ENCODE measurements around the gene PADI1. TPM values are rescaled to one million over a fixed set of nuclear protein-coding genes. Genes with fewer than 3 reads are reported as not detected.

The PADI1 gene
- total RNA-seq, 1 donor from 2014 or later = not detected

DNA sequence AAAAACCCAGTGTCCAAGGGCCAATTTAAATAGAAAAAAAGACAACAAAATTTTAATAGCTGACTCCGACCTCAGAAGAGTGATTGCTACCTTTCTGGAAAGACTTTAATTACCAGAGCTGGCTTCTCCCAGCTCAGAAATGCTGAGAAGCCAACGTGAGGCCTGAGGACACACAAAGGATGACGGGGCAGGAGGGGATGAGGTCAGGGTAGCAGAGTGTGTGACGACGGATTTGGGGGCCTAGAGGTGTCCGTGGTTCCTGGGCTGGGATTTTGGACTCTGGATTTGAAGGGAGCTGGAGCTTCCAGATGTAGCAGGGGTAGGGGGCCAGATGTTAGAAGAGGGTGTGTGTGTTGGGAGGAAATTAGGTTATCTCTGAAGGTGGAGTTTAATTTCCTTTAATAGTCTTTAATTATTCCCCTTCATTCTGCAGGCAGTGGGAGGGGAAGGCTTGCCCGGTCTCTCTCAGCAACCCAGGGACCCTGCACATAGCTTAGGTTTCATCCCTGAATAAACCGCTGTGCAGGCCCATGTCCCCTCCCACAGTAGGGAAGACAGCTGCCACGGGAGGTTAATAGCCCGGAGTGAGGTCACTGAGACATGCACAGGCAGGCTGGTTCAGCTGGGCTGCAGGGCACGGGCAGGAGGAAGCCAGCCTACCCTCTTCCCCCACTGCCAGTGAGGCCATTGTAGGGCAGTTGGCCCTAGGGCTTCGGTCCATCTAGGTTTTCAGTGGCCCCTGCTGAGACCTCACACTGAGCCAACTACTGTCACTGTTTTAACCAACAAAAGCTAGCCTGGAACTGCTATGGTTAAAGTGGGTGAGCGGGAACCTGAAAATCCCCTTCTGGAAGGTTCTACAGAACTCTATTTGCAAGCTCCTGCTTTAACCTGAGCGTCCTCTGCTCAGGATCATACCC, 40.2 kb downstream of the PADI1 start:
- DNase-seq = no peak

DNA sequence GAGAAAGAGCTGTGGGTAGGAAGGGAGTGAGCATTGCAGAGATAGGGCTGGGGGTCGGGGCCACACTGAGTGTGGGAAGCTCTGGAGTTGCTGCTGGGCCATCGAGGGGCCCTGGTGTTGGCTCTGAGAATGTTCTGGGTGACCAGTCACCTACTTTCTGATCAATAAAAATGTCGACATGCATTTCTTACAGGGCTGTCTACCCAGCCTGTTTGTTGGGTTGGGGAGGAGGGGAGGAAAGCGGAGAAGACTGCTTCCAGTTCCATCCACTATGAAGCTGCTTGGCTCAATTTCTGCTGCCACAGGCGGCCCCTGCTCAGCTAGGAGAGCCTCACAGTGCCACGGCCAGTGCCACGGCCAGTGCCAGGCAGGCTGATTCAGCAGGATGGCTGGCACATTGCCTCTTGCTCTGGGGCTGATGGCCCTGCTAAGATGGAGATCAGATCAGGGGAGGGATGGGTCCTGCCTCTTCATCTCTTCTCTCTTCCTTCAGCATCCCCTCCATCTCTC, 40.9 kb downstream of the PADI1 start:
- no peak for DNase-seq

DNA sequence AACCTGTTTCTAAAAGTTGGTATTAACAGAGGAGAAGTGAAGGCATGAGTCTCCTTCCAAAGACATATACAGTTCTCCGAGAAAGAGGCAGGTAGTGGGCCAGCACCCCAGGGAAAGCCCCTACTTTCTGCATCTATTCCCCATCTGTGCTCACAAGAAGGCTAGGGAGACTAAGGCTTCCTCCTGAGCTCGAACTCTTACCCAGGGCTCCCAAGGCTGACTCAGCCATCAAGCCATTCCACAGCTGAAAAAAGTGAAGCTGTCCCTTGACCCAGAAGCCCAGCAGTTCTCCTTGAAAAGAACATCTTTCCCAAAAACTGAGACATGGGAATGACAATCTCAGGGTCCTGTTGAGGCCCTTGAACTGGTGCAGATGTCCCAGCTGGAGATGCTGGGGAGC, 42.0 kb downstream of the PADI1 start:
- DNase-seq = no peak

DNA sequence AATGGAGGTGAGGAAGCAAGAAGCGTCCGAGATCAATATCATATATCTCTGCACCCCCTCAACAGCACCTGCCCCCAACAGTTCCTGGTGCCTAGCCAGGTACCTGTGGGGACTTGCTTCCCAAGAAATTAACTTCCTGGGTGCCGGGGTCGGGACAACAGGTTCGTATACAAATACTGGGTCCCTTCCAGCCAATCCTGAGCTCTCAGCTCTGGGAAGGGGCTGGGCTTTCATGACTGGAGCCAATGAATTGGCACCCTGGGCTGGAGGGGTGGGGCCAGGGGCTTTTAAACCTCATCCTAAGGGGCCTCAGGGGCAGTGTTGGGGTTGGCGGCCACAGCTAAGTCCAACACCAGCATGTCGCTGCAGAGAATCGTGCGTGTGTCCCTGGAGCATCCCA, 43.9 kb downstream of the PADI1 start, which contains the start of gene PADI3:
Gene PADI3, plus strand, starts transcription at position 318 of the 400 bp plus-strand sequence. Its CDS starts 40 bp downstream, at position 358.
- no peak for DNase-seq

DNA sequence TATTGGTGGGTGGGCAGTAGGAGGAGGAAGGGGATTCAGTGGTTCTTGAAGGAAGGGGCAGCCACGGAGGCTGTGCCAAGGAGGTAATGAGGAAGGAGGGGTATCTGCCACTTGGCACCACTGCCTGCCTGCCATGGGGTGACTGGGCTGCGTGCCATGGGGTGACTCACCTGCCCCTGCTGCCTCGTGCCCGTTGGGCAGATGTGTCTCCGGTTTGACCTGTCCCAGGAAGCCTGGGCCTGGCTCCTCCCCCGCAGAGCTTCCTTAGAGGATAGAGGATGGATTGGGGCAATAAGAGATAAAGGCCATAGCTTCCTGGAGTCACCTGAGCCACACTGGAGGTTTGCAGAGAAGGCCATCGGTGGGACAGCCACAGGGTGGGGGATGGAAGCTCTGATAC, 45.7 kb downstream of the PADI1 start:
- DNase-seq = no peak

DNA sequence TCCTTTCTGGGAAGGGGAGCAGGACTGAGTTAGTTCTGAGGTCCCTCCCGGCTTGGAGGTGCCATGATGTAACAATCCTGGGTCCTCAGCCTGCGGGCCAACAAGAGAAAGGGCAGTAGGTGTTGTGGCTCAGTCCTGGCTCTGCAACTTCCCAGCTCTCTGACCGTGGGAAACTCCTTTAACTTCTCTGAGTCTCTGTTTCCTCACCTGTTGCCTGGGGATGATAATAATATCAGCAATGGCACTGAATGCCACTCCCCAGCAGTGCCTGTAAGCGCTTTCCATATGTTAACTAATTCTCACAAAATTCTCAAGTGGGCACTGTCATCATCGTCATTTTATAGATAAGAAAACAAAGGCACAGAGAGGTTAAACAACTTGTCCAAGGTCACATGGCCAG, 46.3 kb downstream of the PADI1 start:
- no peak for DNase-seq

DNA sequence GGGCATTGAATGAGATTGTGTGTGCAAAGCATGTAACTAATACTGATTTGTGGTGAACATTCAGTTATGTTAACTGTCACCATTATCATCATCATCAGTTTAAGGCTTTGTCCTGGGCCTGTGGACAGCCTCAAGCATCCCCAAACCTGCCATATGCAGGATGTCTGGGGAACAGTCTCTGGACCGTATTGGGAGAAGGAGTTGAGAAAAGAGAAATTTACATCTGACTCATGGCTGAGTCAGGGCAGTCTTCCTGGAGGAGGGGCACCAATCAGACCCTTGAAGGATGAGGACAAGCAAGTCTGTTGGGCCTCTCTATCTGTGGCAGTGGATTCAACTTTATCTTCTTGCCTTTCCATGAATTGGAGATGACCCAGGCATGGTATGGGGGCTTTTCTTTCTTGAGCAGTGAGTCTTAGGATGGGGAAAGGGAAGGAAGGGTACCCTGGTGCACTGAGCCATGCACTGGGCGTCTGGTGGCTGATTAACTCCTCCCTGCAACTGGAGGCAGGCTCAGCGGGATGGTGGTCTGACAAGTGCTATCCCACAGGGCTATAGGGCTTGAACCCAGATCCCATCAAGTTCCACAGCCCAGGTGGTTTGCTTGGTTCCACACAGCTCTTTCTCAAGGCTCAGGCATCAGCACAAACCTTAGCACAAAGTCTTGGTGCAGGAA, 46.9 kb downstream of the PADI1 start:
- DNase-seq = no peak

DNA sequence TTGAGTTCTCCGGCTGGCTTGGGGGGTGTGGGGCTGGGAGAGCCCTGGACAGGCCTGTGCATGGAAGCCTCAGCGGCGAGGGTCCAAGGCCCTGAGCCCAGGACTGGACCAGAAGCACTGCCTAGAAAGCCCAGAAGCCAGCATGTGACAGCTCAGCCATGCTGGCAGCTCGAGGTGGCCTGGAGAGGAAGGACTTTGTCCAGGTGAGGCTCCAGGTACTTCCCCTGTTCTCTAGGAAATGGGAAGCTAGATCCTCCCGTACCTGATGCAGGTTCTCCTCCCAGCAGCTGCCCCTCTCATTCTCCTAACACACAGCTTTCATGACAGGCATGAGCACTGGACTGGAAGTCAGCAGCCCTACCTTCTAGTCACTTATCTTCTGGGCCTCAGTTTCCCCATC, 50.4 kb downstream of the PADI1 start:
- no peak for DNase-seq

DNA sequence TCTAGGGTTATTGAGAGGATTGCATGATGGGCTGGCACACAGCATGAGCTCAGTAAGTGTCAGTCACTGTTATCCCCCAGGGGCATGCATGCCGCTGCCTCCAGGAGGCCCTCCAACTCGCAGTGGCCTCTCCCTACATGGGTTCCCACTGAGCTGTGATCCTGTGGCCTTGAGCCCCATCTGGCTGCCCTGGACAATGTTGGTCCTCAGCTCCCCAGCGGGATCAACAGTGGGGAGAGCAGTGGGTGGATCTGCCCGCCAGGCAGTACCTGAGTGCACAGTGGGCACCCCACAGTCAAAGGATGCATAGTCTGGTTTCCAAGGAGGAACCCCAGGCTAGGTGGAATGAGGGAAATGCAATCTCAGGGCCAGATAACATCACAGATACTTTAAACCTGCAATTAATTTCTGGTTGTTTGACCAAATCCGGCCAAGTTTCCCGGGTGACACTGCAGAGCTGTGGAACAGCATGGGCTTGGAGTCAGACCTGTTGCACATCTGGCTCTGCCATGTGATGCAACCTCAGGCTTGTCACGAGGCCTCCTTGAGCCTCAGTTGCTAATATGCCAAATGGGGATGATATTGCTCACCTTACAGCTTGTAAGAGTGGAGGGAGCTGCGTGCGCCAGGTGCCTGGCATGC, 53.3 kb downstream of the PADI1 start:
- no peak for DNase-seq

DNA sequence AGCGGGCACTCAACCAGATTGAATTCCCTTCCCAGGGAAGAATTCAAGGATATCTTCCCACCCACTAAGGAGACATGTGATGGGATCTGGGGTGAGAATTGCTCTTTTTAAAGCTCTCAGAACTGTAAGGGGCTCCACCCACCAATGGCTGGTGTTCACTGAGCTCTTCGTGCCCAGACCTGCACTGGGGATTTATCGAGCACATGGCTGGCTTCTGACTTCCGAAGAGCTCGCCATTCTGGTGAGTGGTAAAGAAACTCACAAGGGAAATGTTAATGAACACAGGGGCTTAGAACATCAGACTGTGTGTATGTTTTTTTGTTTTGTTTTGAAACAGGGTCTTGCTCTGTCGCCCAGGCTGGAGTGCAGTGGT, 53.8 kb downstream of the PADI1 start:
- no peak for DNase-seq

DNA sequence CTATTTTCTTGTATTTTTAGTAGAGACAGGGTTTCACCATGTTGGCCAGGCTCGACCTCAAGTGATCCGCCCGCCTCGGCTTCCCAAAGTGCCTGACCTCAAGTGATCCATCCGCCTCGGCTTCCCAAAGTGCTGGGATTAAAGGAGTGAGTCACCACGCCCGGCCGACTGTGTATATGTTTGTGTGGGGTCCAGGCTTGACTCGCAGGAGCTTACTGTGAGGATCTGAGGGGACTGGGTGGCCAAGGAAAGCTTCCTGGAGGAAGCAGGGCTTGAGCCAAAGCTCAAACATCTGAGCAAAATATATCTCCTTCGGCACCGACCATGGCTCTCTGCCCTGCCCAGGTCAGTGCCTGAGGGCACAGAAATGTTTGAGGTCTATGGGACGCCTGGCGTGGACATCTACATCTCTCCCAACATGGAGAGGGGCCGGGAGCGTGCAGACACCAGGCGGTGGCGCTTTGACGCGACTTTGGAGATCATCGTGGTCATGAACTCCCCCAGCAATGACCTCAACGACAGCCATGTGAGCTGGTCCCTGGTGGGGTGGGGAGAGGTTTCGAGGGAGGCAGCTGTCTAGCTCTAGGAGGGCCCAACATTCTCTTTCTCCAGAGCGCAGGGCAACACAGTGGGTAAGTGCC, 54.4 kb downstream of the PADI1 start:
- no peak for DNase-seq

DNA sequence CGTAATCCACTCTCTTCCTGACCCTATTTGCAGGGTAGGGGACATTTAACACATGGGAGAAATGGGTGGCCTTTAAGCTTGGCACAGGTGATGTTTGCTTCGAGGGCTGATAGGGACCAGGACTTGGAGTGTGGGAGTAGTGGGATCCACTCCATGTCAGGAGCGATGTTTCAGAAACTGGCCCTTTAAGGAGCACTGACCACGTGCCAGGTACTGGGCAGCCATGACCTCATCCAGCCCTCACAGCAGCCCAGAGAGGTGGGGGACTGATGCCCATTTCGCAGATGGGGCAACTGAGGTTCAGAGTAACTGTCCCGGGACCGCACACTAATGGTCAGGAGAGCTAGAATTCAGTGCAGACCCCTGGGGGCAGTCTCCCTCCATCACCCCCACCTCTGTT, 55.3 kb downstream of the PADI1 start:
- no peak for DNase-seq

DNA sequence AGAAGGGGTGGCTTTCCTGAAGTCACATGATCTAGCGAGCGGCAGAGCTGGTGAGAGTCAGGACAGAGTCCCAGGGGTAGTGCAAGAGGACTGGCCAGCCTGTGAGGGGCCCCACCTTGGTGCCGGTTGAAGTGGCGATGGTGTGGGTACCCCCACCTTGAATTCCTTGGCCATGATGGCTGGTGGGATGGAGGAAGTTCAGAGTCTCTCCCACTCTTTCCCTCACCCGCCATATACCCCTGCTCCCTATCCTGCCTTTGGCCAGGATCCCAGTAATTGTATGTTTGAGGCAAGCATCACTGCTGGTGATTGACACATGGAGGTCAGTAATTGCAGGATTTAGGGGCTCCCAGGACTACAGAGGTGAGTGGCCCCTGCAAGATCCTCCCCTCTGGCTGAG, 55.8 kb downstream of the PADI1 start:
- DNase-seq = no peak

DNA sequence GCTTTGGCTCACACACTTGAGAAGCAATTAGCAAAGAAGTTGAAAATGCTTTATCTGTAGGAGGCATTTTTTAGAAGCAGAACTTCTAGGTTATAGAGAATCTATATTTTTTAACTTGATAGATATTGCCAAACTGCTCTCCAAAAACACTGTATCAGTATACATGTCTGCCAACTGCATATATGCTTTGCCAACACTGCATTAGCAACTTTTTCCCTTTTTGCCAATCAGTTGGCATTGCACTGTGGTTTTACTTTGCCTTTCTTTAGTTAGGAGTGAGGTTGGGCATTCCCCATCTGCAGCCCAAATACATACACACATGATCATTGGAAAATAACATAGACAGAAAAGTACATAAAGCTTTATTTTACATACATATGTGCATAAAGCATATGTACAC, 59.0 kb downstream of the PADI1 start:
- DNase-seq = no peak

DNA sequence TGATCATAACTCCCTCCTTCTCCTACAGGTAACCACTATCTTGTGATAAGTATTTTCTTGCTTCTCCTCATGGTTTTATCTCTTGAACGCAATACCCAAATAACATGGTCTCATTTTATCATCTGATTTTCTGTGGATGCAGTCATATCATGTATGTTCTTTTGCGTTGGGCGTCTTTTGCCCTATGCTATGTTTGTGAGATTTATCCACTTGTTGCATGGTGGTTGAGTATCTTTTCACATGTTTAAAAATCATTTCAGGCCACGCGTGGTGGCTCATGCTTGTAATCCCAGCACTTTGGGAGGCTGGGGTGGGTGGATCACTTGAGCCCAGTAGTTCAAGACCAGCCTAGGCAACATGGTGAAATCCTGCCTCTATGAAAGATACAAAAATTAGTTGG, 59.5 kb downstream of the PADI1 start:
- DNase-seq = no peak

DNA sequence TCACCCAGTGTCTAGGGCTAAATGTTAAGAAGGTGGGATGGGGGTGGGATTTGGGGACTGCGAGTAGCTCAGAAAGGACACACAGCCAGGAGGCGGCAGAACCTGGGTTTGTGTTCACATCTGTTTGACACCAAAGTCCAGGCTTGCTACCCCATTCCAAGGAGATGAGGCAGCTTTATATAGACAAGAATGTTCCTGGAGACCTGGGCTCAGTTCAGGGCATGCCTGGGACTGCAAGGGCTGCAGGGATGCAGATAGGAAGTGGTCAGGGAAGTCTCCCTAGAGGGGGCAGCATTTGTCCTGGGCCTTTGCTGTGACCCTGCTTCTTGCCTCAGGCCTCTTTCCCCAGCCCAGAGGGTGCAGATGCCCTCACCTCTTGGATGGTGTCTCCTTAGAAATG, 60.2 kb downstream of the PADI1 start:
- no peak for DNase-seq

DNA sequence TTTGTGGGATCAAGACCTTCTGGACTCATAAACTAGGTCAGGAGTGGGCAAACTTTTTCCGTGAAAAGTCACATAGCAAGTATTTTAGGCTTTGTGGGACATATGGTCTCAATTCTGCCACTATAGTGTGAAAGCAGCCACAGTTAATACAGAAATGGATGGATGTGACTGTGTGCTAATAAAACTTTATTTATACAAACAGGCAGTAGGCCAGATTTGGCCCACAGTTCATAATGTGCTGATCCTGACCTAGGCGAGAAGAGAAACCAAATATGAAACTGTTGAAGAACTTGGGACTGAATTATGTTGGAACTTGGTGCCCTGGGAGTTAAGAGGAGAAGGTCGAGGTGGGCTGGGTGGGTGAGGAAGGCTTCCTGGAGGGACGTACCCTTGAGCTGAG, 61.0 kb downstream of the PADI1 start:
- no peak for DNase-seq

DNA sequence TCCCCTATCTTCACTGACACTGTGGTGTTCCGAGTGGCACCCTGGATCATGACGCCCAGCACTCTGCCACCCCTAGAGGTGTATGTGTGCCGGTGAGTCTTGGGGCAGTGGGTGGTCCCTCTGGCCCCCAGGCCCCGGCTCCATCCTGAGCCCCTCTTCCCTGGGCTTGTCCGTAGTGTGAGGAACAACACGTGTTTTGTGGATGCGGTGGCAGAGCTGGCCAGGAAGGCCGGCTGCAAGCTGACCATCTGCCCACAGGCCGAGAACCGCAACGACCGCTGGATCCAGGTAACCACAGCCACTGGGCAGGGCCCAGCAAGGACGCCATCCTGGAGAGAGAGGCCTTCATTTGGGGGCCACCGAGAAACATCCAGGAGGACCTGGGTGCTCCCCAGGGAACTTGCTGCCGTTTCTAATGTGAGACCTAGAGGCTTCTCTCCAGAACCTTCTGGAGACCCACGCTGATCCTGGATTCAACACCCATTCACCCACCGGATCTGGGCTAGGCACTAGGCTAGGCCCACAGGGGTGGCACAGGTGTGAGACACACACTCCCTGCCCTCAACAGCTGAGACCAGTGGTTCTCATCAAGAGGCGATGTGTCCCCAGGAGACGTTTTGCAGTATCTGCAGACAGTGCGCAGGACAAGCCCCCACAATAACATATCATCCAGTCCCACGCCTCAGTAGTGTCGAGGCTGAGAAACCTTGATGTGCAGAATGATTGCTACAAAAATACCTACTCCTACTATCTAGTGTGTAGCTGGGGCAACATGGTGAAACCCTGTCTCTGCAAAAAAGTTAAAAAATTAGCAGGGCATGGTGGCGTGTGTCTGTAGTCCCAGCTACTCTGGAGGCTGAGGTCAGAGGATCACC, 66.2 kb downstream of the PADI1 start:
- DNase-seq = no peak

DNA sequence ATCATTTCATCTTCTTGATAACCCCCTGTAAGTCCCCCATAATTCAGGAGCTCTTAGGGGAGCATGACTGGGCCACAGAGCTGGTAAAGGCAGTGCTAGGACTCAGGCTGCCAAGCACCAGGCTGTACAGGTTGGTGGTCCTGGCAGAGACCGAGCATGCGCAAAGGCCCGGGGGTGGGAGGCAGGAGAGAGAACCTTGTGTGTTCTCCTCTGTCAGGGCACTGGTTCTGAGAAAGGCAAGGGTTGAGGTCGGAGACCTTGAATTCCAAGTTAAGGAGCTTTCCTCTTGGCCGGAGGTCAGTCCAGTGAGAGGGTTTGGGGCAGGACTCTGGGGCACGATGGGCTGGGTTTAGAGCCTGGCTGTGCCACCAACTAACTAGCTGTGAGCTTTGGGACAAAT, 67.1 kb downstream of the PADI1 start:
- no peak for DNase-seq

DNA sequence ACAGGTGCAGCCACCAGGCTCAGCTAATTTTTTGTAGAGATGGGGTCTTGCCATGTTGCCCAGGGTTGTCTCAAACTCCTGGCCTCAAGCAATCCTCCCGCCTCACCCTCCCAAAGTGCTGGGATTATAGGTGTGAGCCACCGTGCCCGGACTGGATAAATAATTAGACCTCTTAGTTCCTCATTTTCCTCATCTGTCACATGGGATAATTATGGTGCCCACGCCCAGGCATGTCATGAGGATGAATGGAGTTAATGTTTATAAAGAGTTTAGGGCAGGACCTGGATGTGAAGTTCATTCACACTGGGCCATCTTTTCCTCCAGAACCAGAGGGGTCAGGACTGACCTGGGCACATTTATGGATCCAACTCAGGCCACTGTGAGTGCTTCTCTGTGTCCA, 67.7 kb downstream of the PADI1 start:
- DNase-seq = no peak

DNA sequence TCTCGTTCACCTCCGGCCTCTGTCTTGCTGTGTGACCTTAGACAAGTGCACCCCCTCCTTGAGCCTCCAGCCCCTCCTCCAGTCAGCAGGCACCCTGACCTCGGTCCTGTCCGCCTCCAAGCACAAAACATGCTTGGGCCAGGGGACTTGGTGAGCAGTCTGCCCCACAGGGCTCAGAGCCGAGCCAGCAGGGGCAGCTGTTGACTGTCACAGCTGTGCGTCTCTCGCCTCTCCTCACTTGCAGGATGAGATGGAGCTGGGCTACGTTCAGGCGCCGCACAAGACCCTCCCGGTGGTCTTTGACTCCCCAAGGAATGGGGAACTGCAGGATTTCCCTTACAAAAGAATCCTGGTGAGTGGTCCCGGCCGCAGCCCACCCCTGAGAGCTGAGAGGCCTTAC, 68.2 kb downstream of the PADI1 start:
- DNase-seq = no peak

Measured in occipital lobe (tissue), 2 donors.